Measurements from ENCODE around the gene DLGAP1.

DNA sequence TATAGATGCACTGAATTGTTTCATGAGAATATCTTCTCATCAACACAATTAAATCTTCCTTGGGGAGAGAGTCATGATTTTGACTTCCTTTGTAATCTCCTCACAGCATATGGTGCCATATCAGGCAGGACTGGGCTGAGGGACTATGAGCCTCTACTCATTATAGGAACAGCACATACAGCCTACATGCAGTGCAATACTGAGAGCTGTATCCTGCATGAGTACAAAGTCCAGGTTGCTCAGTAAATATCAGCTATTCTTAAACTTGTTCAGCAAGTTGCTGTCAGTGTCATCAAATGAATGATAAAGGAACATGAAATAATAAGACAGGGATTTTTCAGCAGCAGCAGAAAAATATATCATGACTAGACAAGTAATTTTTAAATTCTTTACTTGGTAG lies 10.8 kb downstream of the DLGAP1 start:
- TF ChIP-seq CTCF (IDR thresholded peaks at IDR 0.05; ENCODE audit: insufficient read depth, low read length): no peak
- no peak for TF ChIP-seq GABPA (IDR thresholded peaks at IDR 0.05; ENCODE audit: low read depth)
- no peak for TF ChIP-seq POLR2AphosphoS5 (IDR thresholded peaks at IDR 0.05; ENCODE audit: low read depth)

All from HL-60 (cell line).